Measurements from ENCODE around the gene OR2J1.
"Not testable (repeated sequence)": the region's sequence is repeated elsewhere in the genome, so short reads cannot be mapped to it uniquely, and the experiment has no call there.

OR2J1 gene

GRCh38 chr6:29099190-29099589, at the start of gene OR2J1:
TSS of gene OR2J1 (plus strand) at chr6:29099490. CDS start at chr6:29100943, 1,453 bp downstream.
- no peak for DNase-seq

DNA sequence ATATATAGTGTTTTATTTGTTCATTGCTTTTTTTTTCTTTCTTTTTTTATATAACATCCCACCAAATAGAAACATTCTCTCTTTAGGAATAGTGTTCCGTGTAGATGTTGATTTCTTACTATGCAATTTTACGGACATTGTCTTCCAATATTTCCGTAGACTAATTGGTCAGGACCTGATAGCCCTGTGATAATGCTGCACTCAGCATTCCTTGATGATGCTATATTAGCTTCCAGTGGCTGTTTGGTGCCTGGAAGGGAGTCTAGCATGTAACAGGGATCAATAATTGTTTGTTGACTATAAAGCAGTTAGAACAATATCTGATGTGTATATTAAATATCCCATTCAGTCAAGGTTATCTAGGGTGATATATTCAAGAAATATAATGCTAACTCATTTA, 47.6 kb upstream of the OR2J1 start:
- no peak for DNase-seq

GRCh38 chr6:29071831-29072723, 27.2 kb upstream of the OR2J1 start:
- peak; percentile 21 for DNase-seq

- DNase-seq = no peak
Measured at GRCh38 chr6:29079203-29079602, 20.1 kb upstream of the OR2J1 start.

- DNase-seq = no peak
Measured at GRCh38 chr6:29081312-29081711, 18.0 kb upstream of the OR2J1 start.

GRCh38 chr6:29082457-29082856, 16.8 kb upstream of the OR2J1 start:
- no peak for DNase-seq

DNA sequence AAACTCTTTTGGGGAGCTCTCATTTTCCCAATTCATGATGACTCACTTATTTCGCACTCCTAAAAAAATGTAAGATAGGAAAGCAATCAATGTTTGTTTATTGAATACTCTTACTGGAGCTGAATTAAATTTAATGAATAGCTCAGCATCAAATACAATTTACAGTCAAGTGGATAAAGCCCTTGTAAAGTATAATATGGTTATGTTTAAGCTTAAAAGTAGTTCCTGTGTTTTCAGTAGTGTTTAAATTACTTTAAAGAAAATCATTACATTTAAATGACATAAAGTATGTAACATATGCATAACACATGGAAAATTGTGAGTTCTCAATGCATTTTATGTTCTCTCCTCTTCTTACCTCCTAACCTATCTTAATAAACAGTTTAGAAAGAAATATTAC, 12.1 kb upstream of the OR2J1 start, which contains the start of gene OR2B3:
TSS of gene OR2B3 (minus strand) at position 101 of the 400 bp plus-strand sequence. CDS start at position 36, 65 bp downstream.
- no peak for DNase-seq

DNA sequence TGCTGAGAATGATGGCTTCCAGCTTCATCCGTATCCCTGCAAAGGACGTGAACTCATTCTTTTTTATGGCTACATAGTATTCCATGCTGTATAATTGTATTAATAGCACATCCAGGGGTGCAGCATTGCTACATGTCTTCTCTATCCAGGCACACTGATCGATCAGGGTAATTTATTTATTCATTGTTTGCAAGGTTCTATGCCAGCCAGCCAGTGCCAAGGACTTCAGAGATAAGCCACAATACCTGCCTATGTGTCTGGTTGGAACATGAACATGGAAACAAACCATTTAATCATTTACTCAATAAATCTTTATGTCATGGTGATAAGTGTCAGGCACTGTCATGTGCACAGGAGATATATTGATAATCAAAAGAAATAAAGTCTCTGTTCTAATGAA, 6.3 kb upstream of the OR2J1 start:
- no peak for DNase-seq

DNA sequence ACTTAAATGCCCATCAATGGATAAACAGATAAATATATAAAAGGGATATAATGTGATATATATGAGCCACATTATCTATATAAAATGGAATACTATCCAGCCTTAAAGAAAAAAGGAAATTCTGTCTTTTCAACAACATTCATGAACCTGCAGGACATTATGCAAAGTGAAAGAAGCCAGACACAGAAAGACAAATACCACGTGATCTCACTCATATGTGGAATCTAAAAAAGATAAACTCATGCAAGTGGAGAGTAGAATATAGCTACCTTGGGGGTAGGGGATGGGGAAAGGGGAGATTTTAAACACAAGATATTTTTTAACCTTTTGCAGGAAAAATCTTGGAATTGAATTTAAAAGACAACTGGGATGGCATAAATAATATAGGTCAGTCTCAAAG, 1.5 kb upstream of the OR2J1 start:
- no peak for DNase-seq

DNA sequence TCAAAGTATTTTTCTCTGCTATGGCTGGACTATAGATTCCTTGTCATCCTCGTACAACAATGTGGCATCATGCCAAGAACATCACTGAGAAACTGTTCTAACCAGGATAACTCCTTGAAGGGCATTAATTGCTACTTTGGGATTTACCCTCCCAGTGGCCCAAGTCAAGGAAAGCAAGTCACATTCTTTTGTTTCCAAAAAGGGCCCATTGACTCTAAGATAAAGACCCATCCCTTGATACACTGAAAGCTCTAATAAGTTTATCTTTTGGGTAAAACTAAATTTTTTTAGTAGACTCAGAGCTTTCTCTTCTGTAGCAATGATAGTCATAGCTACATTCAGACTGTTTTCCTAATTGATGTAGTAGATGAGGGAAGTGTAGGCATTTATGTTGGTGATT, 8.5 kb downstream of the OR2J1 start, which contains the start of gene OR2J3:
TSS of gene OR2J3 (plus strand) at position 301 of the 400 bp plus-strand sequence. CDS start 3,833 bp downstream, outside the sequence.
- DNase-seq = no peak

DNA sequence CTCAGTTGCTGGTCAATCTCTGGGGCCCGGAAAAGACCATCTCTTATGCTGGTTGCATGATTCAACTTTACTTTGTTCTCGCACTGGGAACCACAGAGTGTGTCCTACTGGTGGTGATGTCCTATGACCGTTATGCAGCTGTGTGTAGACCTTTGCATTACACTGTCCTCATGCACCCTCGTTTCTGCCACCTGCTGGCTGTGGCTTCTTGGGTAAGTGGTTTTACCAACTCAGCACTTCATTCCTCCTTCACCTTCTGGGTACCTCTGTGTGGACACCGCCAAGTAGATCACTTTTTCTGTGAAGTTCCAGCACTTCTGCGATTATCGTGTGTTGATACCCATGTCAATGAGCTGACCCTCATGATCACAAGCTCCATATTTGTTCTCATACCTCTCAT, 12.8 kb downstream of the OR2J1 start:
- no peak for DNase-seq

GRCh38 chr6:29114964-29115363, 15.7 kb downstream of the OR2J1 start:
- not testable (repeated sequence) for DNase-seq

- no peak for DNase-seq
Measured at GRCh38 chr6:29129326-29130012, 30.2 kb downstream of the OR2J1 start.

- no peak for DNase-seq
Measured at GRCh38 chr6:29130644-29131043, 31.4 kb downstream of the OR2J1 start.

- DNase-seq = no peak
Measured at GRCh38 chr6:29131691-29132090, 32.4 kb downstream of the OR2J1 start.

DNA sequence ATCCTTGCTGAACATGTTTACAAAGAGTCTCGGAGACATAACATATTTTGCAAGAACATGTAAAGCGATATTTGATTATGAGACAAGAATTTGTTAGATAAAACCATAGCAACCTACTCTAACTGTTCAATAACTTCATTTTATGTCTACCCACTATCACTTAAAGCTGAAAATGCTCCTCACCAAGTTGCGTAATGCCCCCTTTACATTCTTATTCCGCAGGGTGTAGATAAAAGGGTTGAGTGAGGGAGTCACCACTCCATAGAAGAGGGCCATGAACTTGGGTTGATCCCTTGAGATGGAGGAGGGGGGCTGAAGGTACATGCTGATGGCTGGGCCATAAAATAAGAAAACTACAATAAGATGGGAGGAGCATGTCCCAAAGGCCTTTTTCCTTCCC, 38.4 kb downstream of the OR2J1 start:
- DNase-seq = no peak

- DNase-seq = no peak
Measured at GRCh38 chr6:29141606-29142005, 42.3 kb downstream of the OR2J1 start.

DNA sequence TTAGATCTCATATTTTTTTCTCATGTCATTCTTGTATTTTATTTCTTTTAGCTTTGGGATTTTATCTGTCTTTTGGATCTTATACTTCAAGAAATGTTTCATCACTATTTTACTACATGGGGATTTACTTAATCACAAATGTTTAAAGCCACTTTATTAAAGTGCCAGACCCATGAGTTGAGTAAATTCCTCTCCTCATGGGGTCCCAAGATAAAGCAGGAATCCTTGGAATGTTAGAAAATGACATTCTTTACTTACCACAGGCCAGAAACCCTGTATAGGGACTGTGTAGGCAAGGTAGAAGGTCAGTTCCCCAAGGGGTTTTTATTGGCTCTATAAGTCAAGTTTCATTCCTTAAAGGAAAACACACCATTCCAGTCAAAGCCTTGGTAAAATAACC, 43.0 kb downstream of the OR2J1 start:
- no peak for DNase-seq

- DNase-seq = no peak
Measured at GRCh38 chr6:29146179-29146578, 46.9 kb downstream of the OR2J1 start.

DNA sequence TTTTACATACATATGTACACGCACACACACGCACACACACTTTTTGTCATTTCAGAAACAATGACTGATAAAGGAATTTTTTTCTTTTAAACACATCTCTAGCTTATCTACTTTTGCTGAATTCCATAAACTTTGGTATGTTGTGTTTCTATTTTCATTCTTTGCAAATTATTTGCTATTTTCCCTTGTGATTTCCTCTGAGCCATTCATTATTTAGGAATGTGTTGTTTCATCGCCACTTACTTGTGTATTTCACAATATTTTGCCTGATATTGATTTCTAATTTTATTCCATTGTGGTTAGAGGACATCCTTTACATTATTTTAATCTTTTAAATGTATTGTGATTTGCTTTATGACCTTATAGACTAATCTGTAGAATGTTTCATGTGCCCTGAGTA, 47.8 kb downstream of the OR2J1 start:
- no peak for DNase-seq

DNA sequence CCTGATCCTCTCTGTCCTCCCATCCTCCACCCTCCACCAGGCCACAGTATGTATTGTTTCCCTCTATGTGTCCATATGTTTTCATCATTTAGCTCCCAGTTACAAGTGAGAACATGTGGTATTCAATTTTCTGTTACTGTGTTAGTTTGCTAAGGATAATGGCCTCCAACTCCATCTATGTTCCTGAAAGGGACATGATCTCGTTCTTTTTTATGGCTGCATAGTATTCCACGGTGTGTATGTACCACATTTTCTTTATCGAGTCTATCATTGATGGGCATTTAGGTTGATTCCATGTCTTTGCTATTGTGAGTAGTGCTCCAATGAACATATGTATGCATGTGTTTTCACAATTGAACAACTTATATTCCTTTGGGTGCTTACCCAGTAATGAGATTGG, 50.2 kb downstream of the OR2J1 start:
- not testable (repeated sequence) for DNase-seq
